AG20443 (cell line): ENCODE results near the gene PLEKHJ1.
A peak's percentile ranks its signal among the peaks of the same experiment; 100 is the strongest.

Experiments used
- DNase-seq: peaks from one replicate; pipeline ENCODE4 v3.0.0; 2012; ENCODE audit warnings: low spot score, mixed read lengths

The PLEKHJ1 gene

DNA sequence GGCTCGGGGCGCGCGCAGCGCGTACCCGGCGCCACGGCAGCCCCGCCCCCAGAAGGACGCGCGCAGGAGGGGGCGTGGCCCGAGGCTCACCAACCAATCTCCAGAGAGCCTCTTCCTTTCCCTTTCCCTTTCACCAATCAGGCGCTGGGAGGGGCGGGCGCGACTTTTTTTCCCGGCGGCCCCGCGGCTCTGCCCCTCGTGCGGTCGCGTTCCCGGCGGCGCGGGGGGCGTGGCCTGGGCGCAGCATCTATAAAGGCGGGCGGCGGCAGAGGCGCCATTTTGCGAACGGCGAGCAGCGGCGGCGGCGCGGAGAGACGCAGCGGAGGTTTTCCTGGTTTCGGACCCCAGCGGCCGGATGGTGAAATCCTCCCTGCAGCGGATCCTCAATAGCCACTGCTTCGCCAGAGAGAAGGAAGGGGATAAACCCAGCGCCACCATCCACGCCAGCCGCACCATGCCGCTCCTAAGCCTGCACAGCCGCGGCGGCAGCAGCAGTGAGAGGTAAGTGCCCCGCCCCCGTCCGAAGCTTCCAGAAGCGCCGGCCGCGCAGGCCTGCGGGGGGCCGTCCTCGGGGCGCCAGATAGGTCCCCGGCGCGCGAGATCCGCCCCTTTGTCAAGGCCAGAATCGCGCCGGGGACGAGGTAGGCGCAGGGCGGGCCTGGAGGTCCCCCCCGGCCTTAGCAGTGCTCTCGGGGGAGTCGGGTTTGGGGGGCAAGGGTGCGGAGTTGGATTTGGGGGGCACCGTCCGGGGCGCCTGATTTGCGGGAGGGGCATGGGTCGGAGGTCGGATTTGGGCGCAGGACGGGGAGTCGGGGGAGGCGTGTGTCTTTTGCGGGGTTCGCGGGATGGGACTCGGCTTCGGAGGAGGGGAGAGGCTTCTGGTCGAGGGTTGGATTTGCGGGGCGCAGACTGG is 33.4 kb upstream of the PLEKHJ1 start:
- DNase-seq: peak; percentile 100

DNA sequence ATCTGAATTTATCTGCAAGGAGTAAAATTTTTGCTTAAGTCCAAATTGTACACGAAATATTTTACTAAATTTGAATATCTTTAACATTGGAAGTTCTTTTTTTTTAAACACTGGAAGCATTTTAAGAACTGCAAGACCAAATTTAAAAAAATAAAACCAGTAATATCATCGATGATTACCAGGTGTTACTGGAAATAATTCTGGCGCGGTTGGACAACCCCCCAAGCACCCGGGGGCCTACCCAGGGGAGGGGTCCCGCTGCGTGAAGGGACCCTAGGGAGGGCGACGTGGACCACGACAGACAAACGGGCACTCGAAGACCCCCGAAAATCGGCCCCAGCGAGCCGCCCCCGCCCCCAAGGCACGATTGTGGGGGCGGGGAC is 32.7 kb upstream of the PLEKHJ1 start:
- no peak for DNase-seq

DNA sequence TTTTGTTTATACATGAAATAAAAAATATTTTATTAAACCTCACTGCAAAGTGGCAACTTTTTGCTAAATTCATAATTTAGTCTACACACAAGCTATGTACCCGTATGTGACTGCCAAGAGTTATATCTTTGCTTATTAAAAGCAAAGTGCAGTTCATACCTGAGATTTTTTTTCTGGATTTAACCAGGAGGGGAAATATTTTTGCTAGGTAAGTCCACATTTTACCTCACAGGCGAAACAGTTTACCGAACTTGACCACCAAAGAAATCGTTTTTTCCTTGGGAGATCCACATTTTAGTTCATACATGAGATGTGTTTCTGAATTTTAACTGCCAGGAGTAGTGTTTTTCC is 32.3 kb upstream of the PLEKHJ1 start:
- DNase-seq: no peak

DNA sequence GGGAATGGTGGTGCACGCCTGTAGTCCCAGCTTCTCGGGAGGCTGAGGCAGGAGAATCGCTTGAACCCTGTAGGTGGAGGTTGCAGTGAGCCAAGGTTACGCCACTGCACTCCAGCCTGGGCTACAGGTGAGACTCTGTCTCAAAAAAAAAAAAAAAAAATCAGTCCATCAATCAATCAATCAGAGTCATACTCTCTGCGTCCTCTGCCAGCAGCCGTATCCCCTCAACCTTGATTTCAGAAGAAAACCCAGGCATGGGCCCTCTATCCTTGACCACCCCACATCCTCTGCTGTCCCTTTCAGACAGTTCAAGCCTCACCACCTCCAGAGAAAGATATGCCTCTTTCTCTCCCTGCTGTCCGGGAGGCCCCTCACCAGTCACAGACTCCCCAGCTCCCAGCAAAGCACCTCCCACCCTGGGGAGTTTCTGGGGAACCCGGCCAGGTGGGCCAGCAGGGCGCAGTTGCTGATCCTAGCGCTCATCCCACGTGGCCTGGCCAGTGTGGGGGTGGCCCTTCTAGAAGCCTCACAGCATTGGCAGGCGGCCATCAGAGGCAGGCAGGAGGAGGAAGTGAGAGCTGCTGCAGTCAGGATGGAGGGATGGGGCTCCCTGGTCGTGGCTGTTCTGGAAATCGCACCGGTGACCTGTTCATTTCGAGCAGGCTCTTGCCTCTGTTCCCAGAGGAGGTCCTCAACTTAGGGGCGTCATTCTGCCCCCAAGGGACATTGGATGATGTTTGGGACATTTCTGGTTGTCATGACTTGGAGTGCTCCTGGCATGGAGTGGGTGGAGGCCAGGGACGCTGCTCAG is 30.3 kb upstream of the PLEKHJ1 start:
- peak; percentile 83 for DNase-seq

DNA sequence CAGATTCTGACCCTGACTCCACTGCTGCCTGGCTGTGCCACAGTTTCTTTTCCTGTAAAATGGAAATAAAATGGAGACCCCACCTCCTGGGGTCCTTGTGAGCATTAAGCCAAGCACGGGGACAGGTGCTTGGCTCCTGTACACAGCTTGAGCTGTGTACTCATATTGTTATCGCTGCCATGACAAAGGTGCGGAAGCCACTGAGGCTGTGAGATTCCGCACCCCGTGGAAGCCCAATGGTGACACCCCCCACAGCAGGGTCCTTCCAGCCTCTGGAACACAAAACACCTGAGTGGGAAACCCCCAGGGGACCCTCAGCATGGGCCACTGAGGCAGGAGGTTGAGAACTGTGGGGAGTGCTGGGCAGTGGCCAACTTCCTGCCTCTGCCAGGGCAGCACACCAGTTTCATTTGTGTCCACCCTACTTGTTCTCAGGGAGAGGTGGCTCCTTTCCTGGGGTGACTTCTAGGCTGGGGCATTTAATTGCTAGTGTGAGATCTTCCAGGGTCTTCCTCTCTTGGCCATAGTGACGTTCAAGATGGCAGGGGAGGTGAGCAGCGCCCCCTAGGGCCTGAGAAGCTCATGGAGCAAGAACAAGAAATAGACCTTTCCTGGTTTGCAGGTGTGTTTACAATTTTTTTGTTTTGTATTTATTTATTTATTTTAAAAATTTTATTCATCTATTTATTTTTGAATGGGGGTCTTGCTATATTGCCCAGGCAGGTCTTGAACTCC is 25.5 kb upstream of the PLEKHJ1 start:
- no peak for DNase-seq

DNA sequence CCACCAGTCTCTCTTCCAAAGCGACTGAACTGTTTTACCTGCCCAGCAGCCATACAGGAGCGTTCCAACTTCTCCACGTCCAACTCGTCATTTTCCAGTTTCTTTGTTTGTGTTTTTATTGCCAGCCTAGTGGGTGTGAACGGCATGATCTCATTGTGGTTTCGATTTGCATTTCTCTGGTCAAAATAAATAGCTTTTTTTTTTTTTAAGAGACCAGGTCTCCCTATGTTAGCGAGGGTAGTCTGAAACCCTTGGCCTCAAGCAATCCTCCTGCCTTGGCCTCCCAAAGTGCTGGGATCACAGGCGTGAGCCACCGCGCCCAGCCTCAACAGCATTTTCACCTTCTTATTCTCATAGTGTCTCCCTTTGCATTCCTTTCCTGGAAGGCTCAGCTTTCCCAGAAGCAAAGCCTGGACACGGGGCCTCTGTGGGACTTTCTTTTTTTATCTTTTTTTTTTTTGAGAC is 24.2 kb upstream of the PLEKHJ1 start:
- DNase-seq: no peak

DNA sequence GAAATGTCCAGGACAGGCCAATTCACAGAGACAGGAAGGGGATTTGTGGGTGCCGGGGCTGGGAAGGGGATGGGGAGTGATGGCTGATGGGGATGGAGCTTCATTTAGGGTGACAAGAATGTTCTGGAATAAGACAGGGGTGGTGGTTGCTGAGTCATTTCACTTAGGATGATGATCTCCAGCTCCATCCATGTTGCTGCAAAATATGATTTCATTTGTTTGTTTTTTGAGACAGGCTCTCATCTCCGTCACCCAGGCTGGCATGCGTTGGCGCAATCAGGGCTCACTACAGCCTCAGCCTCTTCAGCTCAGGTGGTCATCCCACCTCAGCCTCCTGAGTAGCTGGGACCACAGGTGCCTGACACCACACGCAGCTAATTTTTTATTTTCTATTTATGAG is 23.2 kb upstream of the PLEKHJ1 start:
- no peak for DNase-seq

DNA sequence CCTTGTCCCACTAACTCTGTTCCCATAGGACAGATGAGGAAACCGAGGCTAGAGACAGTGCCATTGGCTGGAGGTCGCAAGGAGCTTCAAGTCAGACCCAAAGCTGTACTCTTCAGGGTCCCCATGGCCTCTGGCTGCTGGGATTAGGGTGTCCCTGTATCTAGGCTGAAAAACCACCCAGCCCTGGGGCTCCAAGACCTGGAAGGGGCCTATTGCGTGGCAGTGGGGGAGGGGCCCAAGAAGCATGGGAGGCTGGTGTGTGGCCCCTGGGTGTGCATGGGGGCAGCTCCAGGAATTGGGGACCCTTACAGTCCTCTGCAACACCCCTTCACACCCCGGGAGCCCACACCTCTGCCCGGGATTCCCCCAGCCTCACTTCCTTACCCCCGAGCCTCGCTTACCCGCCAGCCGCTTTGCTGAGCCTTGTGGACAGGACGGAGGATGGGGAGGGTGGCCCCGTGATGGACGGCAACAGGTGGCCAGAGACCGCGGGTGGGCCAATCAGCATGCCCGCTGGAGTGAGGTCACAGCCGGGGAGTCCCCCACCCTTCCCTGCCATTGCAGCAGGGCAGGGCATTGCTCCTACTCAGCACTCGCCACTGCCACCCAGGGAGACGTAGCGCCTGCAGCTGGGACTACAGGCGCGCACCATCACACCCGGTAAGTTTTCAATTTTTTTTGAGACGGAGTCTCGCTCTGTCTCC is 20.0 kb upstream of the PLEKHJ1 start, which contains the start of gene JSRP1:
Gene JSRP1, minus strand, starts transcription at position 436 of the 704 bp plus-strand sequence. CDS start 1,103 bp downstream, outside the sequence.
- no peak for DNase-seq

DNA sequence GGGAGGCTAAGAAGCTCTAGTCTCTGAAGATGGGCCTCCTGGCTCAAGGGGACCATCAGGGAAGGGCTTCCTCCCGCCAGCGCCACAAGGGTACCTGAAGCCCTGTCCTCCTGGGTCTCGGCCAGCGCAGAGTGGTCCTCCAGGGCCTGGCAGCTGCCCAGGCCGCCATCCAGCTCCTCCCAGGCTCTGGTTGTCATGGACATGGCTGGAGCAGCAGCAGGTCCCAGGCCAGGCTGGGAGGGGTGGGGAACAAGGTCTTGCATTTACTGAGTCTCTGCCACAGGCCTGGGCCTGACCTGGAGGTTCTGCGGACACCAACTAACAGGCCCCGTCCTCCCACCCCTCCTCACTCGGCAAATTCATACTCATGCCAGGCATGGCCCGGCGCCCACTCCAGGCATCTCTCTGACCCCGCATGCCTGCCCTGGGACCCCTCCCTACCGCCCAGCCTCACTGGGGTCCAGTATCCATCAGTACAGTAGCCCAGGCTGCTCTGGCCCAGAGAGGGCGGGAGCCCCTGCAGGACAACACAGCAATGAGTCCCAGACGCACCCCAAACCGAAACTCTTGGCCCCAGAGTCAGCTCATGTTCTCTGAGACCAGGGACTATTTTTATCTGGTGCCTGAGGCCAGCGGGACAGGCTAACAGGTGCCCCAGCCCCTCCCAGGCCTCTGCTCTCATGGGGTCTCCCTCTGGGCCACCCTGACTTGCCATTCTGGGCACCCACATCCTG is 19.1 kb upstream of the PLEKHJ1 start:
- DNase-seq: no peak

DNA sequence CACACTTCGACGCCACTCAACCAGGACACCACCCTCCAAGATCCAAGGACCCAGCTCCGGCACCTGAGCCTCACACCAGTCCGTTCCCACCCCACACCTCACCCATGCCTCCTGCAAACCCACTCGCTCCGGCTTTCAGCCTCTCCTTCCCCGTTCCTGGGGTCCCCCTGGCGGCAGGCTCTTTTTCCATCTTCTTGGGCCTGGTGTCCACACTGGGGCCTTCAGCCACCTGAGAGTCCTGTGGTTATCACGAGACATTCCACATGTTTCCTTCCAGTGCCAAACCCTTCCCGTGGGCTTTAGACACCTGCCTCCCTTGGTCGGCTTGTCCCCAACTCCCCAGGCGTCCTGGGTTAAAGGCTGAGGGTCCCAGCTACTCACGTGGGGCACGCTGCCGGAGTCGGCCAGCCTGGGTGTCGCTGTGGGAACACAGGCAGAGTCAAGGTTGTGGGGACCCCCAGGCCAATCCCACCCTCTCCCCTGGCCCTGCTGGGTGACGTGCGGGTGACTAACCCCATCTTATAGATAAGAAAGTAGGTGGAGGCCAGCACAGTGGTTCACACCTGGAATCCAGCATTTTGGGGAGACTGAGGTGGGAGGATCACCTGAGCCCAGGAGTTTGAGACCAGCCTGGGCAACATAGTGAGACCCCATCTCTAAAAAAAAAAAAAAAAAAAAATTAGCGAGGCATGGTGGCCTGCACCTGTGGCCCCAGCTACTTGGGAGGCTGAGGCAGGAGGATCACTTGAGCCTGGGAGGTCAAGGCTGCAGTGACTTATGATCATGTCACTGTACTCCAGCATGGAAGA is 18.1 kb upstream of the PLEKHJ1 start:
- no peak for DNase-seq

DNA sequence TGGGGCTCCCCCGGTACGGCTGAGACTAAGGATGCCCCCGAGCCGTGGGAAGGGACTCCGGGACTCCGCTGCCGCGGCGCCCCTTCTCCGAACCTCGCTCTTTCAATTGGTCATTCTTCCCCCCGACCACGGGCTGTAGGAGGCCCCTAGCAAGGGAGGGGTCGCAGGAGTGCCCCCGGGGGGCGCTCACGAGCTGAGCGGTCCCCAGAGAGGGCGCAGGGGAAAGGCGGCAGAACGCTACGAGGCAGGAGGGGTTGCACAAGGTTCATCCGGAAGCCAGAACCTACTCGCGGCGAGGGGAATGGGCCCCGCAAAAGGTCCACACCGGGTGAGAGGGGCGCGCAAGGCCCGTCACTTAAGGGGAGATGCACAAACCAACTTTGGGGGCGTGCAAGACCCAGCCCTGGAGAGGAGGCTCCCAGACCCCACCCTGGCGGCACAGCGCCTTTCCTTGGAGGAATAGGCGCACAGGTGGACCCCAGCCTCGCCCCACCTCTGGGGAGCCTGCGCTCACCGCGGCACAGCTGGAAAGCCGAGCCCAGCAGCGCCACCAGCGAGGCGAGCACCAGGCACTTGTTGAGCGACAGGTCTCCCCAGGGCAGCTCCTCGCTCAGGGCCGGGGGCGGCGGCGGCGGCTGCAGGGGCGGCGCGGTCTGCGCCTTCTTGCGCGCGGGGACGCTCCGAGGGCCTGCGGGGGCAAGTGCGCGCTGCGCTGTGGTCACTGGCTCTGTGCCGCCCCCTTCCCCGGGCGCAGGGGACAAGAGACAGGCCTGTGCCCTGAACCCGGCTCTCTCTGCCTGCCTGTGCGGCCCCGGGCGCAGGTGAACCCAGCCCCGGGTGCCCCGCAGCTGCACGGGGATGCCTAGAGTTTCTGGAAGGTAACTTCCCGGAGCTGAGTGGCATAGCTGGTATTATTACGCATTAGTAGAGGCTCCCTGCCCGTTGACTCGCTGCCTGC is 17.3 kb upstream of the PLEKHJ1 start:
- DNase-seq: no peak

DNA sequence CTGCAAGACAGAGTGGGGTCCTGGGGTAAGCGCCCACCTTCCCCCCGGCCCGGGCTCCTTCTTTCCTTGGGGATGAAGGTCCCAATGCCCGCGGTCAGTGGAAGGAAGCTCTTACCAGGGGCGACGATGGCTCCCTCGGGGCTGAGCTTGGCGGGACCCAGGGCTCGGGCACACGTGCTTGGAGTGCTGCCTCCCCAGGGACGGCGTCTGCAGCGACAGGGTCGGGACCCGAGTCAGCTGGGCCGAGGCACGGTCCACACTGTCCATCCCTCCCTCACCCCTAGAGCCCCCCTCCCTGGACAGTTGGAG is 16.6 kb upstream of the PLEKHJ1 start:
- DNase-seq: no peak

DNA sequence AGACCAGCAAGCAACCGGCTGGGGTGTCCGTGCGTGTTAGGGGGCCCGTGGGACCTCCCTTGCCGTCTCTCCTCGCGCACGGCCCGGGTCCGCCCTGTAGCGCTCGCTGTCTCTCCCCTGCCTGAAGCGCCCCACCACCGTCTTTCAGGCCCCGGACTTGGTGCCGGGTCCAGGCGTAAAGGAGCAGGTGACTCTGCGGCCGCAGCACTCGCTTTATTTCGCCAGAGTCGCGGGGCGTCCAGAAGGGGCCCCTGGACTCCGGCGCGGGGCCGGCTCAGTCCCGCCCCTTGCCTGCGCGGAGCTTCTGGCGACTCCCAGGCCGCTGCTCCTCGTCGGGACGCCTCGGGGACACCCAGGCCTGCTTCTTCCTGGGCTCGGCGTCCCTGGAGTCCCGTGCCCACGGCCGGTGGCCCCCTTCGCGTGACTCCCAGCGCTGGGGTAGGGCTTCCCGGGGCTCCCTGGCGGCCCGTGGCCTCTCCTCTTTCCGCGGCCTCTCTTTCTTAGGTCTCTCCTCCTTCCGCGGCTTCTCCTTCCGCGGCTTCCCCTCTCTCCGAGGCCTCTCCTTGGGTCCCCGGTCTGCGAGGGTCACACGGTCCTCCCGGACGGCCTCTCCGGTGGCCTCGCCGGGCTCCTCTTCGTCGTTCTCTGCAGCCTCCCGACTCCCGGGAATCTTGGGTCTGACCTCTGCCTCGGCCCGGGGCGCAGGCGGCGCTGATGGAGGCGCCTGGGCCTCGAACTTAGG is 16.1 kb upstream of the PLEKHJ1 start:
- no peak for DNase-seq

DNA sequence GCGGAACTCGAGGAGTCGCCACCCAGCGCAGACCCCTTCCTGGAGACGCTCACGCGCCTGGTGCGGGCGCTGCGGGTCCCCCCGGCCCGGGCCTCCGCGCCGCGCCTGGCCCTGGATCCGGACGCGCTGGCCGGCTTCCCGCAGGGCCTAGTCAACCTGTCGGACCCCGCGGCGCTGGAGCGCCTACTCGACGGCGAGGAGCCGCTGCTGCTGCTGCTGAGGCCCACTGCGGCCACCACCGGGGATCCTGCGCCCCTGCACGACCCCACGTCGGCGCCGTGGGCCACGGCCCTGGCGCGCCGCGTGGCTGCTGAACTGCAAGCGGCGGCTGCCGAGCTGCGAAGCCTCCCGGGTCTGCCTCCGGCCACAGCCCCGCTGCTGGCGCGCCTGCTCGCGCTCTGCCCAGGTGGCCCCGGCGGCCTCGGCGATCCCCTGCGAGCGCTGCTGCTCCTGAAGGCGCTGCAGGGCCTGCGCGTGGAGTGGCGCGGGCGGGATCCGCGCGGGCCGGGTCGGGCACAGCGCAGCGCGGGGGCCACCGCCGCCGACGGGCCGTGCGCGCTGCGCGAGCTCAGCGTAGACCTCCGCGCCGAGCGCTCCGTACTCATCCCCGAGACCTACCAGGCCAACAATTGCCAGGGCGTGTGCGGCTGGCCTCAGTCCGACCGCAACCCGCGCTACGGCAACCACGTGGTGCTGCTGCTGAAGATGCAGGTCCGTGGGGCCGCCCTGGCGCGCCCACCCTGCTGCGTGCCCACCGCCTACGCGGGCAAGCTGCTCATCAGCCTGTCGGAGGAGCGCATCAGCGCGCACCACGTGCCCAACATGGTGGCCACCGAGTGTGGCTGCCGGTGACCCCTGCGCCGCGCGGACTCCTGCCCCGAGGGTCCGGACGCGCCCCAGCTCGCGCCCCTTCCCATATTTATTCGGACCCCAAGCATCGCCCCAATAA is 15.3 kb upstream of the PLEKHJ1 start:
- DNase-seq: no peak

DNA sequence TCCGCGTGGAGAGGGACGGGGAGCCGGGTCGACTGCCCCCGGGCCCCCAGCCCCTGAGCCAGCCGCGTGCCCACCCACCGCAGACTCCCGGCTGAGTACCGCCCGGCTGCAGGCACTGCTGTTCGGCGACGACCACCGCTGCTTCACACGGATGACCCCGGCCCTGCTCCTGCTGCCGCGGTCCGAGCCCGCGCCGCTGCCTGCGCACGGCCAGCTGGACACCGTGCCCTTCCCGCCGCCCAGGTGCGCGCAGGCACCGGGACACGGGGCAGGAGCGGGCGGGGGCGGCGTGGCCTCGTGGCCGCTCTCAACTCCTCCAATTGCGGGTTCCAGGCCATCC is 14.6 kb upstream of the PLEKHJ1 start:
- DNase-seq: no peak

DNA sequence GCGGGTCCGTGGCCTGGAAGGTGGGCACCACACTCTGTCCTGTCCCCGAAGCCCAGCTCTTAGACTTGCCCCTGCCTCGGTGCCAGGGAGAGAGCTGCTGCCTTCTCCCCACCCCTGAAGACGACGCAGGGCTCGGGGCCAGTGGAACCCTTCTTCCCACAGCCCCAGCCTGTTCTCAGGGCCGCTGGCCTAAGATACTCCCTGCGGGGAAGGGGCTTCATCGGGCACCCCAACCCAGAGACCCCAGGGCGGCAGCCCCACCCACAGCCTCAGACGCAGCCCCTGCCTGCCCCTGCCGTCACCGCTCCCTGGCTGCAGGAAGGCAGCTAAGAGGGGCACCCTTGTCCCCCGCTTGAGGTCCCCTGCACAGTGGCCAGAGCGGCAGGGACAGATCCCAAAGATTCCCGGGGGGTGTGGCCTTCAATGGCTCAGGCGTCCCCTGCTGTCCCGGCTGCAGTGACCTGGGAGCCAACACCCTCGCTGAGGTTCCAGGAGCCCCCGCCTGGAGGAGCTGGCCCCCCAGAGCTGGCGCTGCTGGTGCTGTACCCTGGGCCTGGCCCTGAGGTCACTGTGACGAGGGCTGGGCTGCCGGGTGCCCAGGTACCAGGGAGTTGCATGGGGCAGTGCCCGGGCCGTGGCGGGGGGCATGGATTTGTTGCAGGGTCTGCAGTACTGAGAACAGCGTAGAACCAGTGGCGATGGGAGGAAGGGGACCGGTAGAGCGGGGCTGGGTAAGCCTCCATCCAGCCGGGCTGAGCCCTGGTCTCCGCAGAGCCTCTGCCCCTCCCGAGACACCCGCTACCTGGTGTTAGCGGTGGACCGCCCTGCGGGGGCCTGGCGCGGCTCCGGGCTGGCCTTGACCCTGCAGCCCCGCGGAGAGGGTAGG is 14.0 kb upstream of the PLEKHJ1 start:
- no peak for DNase-seq
